Inflammatory macrophage treated with lipopolysaccharide for 1 hour (primary cell): ENCODE measurements around the gene SHISA9.

Experiments
- DNase-seq, 2 donors: peaks; one replicate each; pipeline ENCODE4 v3.0.0-alpha.2; 2020 to 2022

SHISA9 gene

DNA sequence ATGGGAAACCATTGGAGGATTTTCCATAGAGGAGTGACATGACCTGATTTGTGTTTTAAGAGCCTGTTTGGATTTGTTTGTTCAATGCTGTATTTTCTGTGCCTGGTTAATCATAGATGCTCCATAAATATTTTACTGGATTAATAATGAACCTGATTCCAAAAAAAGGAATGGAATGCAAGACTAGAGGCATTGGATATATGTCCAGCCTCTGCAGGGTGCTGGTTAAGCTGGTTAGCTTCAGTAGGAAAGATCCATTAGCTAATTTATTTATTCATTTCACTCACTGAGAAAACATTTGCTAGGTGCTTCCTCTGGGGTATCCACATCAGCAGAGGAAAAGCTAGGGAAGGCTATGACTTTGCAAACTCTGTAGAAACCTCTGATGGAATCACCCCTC, 57.7 kb downstream of the SHISA9 start:
- no peak for DNase-seq

DNA sequence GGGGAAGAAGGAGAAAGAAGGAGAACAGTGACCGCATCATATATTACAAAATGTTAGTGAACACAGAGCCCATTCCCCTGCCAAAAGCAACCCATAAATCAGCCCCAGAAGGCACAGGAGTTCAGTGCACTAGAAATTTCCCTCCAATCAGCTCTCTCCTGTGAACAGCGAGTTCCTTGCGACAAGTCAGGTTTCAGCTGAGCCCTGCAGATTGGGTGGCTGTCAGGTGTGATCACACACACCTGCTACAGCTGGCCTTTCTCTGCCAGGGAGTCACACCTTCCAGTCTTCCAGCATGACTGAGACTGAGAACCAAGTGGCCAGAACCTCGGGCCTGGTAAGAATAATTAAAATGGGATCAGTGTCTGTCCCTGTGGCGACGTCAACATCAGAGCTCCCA, 60.2 kb downstream of the SHISA9 start:
- DNase-seq = no peak

DNA sequence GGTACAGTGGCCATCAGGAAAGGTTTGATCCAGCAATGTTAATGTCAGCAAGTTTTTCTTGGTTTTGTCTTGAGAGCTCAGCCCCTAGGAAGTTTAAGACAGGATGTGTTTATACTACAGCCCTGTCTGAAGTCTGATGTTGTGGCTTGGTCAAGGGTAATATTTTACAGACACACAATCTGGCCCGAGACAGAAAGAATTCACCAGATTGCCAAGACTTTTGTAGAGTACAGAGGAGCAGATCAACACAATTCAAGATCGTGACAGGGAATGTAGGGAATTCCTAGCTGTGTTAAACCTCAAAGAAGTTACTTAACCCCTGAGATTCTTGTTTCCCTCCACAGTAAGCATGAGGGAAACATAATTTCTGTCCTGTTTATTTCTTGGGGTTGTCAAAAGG, 63.1 kb downstream of the SHISA9 start:
- DNase-seq = no peak

DNA sequence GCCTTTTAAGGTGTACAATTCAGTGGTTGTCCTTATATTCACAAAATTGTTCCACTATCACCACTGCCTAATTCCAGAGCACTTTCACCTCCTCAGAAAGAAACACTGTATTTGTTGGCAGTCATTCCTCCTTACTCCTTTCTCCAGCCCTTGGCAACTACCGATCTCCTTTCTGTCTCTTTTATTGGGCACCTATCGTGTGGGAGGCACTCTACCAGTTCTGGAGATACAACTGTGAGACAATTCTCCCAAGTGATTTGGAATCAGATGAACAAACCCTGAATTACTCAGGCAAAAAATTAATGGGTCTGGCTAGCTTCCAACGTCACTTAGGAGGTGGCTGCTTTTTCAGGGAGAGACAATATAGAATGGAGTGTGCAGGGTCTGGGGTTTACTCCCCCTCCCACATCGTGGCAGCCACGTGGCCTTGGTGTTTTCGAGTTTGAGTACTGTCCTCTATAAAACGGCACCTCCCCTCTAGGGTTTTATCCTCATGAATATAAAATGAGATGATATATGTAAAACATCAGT, 63.9 kb downstream of the SHISA9 start:
- no peak for DNase-seq

DNA sequence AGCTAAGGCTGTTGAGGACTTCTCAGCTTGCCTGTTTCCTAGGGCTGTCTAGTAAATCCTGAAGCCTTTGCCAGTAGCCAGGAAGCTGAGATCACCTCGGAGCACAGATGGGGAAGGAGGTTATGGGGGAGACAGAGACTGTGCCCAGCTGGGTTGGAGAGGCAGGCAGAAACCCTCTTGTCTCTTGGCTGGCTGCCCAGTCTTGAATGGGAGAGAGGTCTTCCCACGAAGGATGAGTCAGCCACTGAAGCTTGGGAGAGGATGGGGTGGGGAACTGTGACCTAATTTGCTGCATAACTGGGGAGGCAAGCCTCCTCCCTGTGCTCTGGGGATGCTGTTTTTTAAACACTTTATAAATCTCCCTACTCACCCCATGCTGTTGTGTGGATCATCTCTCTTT, 69.8 kb downstream of the SHISA9 start:
- peak in 1 of 2 donors; percentile 2 for DNase-seq

DNA sequence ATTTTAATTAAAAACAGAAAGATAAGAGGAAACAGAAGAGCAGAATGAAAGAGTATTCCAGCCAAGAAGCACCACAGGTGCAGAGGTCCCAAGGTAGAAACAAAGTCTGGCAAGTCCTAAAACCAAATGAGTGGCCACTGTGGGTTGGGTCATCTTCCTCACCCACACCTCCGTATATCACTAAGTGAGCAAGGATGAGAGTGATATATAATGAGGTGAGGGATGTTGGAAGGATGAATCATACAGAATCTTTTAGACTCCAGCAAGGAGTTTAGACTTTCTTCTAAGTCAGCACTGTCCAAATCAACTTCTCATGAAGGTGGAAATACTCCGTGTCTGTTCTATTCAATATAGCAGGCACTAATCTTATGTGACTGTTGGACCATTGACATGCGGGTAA, 70.8 kb downstream of the SHISA9 start:
- DNase-seq = no peak

DNA sequence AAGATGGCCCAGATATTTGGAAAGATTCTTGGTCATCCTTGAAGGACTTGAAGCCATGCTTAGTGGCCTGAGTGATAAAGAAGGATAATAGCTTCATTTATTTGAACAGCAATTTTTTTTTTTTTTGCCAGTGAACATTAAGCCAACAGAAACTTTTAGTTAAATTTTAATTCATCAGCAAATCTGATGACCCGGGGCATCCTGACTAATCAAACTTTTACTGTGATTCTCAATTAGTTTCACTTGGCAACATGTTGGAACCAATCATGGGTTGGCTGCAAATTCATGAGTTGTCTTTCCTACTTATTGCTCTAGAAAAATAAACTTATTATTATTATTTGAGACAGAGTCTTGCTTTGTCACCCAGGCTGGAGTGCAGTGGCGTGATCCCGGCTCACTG, 74.4 kb downstream of the SHISA9 start:
- no peak for DNase-seq

DNA sequence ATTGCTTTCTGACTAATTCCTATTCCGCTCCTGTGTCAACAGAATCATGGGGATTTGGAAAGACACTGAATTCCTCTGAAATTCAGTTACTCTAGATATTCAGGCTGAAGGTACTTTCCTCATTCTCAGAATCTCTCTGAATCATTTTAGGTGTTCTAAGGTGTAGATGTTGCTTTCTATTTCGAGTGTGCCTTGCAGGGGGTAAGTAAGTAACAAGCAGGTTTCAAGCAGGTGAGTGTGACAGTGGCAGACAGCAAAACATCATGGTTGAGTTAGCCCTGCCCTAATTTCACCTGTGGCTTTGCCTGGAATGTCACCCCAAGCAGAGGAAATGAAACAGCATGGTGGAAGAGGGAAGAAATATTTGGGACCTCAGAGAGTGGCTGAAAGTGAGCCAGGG, 75.1 kb downstream of the SHISA9 start:
- DNase-seq = no peak

DNA sequence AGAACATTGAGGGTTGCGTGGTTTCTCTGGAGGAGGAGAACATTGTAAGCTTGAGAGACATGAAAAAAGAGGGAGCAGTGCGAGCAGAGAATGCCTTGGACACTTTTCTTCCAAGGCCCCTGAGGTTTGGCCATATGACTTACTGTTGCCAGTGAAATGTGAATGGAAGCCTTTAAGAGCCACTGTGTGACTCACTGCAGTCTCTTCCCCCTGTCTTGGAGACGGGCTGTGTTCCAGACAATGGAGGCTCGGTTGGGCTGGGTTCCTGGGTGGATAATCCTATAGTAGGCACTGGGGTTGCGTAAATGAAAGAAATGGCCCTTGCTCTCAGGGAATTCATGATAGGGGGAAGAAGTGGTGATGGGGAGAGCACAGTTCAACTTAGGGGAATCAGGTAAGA, 75.5 kb downstream of the SHISA9 start:
- DNase-seq = no peak

DNA sequence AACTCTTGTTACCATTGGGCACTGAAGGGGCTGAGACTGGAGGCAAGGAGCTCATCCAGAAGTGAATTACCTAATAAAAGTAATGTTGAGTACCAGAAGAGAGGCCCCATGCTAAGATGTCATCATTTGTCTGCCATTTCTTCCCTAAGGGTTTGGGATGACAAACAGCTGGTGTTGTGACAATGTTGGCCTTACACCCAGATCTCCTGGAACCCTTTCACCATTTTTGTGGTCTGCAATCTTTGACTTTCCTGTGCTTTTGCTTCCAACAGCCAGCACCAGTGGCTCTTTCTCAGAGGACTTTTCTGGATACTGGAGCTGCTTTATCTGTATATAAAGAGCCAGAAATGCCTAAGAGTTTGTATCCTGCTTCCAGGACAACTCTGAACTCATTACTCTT, 84.1 kb downstream of the SHISA9 start:
- DNase-seq = no peak

DNA sequence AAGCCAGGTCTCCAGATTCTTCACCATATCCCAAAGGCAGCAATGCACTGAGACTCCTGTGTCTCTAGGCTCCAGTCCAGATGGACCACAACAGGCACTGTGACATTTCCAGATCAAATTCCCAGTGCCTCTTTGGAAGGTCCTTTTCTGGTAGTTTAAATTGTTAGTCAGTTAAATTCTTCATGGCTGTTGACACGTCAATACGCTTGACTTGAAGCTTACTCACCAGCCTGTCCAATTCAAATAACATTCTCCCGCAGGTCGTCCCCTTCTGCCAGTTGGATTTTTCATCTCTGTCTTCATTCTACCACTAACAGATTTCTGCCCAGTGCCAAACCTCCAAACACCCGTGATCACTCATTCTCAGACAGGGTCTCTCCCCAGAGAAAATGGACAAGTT, 86.7 kb downstream of the SHISA9 start:
- DNase-seq = no peak

DNA sequence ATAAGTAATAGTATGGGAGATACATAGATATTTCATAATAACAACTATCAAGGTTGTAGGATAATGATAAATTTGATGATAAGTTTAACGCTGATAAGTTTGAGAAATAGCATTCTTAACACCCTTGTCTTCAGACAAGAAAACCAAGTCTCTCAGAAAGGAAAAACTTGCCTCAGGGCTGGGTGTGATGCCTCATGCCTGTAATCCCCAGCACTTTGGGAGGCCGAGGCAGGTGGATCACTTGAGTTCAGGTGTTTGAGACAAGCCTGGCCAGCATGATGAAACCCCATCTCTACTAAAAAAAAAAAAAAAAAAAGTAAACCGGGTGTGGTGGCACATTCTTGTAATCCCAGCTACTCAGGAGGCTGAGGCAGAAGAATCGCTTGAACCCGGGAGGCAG, 90.7 kb downstream of the SHISA9 start:
- DNase-seq = no peak

DNA sequence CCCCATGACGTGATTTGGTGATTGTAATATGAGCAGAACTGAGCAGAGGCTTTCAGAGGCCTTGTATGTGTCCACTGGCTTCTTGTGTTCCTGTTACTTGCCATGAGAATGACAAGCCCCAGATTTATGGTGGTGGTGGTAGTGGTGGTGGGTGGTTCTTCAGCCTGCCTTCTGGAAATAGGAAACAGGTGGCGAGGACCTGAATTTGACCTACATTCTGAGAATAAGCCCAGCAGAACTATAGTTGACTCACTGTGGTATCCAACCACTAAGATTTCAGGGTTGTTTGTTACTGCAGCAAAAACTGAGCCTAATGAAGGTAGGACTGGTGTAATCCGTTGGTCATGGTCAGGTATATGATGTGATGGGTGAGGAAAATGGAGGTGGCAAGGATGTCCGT, 93.0 kb downstream of the SHISA9 start:
- DNase-seq = no peak

DNA sequence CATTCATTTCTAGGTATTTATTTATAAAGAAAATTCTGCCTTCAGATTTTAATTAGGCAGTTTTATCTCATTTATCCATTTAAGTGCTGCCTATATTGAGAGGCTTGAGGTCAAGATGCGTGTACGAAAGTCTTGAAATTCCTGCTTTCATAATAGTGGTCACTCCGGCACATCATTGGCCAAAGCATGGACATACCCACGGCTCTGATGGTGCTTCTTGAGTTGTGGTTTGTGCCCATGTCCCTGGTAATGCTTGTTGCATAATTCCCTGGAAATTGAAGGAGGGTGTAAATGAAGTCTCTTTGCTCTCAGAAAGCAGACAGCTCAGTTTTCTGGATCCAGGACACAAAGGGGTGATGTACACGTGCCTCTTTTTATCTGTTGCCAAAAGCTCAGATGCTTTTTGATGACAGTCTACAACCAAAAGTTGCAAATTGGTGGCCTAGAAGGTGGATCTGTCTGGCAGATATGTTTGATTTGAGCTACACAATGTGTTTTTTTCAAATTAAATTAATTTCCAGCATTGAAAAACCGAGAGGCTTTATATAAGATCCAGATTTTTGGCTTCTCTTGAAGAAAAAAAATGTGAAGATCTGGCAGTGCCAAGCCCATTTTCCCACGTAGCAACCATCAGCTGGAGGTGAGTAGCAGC, 94.4 kb downstream of the SHISA9 start:
- DNase-seq = no peak

DNA sequence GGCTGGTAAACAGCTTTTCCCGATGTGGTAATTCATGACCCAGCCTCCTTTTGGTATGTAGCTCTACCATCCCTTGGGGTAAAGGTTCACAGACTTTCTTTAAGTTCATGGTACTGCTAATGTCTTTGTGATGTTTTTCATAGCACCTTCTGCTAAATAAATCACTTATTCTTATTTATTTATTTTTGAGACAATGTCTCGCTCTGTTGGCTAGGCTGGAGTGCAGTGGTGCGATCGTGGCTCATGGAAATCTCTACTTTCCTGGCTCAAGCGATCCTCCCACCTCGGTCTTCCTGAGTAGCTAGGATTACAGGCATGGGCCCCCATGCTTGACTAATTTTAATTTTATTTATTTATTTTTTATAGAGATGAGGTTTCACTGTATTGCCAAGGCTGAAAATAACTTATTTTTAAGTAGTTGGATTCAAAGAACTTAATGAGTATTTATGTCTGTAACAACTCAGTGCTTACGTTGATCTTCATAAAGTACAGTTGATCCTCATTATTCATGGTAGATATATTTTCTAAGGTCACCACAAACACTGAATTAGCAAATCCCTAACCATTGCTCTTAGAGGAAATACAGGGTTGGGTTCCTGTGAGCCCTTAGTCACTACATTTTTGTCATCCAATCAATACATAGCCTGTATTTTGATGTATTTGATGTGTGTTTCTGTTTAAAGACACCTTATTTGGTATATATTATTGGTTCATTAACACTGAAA, 97.1 kb downstream of the SHISA9 start:
- DNase-seq = no peak

DNA sequence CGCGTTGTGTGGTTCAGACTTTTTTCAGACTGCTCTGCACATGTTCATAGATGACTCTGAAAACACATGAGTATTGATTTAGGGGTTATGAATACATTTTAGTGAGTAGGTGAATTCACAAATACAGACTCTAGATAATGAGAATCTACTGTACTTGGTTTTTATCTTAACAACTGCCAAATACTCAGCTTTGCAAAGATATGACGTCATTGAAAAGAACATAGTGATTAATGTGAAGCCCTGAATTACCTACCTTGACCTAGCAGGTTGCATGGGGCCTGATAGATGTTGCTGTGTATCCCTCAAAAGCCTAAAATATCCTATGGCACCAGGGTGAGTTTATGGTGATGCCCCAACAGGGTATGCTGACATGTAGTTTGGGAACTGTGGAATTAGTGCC, 98.0 kb downstream of the SHISA9 start:
- DNase-seq = no peak

DNA sequence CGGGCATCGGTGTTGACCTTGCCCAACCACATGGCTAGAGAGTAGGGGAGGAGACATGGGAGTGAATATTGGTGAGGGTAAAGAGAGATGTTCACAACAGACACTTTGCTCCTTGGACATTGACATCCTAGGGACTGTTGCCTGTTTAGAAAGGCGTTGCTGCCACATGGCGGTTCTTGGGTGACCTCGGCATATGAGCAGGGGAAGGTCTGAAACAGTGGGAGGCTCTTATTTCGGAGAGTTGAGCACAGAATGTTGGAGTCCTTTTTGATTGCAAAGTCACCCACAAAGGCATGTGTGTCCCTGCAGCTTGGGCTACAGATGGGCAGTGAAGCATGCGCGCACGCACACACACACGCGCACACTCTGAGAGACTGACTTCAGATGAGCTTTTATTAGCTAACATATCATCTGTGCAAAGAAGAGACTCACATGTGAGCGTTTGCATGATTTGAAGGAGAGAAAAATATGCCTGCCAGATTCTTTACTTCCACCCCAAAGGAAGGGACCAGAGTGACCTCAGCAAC, 104.4 kb downstream of the SHISA9 start:
- DNase-seq = no peak

DNA sequence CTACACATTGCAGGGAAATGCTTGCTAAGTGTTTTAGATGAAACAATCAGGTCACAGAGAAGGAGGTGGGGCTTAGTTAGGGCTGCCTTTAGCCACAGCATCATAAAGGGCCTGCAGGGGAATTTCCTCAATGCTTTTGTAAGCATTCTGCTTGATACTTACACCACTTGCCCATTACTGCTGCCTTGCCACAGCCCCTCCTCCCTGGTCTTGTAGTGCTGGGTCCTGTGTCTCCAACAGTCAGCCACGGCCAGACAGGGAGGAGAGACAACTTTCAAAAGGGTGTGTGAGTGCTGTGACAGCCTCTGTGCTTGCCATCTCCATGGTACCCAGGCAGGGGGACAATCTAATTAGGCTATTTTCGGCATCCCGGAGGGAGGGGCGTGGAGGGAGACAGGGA, 111.2 kb downstream of the SHISA9 start:
- DNase-seq = no peak

DNA sequence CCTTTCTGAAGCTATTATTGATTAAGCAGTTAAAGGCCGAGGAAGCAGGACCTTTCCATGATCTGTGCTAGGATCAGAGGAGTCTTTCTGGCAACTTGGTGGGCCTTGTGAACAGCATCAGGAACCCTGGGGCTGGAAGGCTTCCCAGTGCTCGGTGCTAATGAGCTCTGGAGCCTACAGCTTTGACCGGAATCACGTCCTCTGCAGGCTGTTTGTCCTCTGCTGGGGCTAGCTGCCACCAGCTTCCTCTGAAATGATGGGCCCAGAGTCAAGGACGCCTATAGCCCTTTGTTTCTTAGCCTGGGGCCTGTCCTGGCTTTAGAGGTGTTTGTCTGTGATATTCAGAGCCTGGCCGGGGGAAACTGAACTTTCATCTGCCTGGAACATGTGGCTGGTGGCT, 111.6 kb downstream of the SHISA9 start:
- no peak for DNase-seq

DNA sequence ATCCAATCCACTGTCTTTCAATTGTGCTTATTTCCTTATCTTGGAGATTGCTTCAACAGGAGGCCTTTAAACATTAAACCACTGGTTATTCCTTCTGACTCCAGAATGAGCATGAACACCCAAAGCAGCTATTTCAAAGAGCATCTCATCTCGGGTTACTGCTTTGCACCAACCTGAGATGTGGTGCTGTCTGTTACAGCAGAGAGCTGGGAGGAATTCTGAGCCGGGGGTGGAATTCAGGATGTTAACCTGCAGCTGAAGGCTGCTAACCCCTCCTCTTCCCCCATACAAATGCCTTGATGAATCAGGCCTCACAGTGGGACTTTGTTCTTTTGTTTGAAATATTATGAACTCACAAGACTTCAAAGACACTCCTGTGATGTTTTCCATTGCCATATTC, 113.1 kb downstream of the SHISA9 start:
- DNase-seq = no peak

DNA sequence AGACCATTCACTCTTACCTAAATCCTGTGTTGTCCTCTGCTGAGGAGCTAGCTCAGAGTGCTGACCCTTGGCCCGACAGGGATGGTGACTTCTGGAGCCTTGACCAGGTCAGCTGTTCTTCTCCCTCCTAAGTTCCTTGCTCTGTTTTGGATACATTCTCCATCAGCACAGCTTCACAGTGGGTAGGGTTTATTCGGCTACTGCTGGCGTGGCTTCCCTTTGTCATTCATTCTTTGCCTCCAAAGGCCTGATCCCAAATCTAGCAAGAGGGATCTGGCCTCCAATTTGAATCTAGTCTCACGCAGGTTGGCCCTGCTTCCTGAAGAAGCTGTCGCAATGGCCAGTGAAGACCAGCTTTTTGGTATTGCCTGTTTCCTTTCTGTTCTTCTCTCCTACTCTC, 116.6 kb downstream of the SHISA9 start:
- no peak for DNase-seq

DNA sequence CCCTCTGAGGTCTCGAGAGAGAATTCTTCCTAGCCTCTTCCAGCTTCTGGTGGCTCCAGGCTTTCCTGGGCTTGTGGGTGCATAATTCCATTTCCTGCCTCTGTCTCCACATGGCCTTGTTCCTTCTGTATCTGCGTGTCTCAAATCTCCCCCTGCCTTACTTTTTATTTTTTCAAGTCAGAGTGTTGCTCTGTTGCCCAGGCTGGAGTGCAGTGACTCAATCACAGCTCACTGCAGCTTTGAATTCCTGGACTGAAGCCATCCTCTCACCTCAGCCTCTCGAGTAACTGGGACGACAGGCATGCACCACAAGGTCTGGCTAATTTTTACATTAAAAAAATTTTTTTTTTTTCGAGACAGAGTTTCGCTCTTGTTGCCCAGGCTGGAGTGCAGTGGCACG, 120.6 kb downstream of the SHISA9 start:
- DNase-seq = no peak

DNA sequence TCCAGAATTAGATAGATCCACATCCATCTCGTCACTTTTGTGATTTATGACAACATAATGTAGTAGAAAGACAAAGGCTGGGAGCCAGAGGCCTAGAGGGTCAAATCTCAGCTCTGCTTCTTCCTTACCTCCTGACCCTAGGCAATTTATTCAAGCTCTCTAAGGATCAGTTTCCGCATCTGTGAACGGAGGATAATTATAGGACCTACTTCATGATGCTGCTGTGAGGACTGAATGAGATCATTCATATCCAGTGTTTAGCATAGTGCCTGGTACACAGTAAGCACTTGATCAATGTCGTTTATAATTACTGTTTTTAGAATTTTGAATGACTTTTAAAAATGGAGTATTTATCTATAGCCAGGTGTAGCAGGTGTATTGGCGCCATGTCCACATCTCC, 128.4 kb downstream of the SHISA9 start:
- no peak for DNase-seq

DNA sequence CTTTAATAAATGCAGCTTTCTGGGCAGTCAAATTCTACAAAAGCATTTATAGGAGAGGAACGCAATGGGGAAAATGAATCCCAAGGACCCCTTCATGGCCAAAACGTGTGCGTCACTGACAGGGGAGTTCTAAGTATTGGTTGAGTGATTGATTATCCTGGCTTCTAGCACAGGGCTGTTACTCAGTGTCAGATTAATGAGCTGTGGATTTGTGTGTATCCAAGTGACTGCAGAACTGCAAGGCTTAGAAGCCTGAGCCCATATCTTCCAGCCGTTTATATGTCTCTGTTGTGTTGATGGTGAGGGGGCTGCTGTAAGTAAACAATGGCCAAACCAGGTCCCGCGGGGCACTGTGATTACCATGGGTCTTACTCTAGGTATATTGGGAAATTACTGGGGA, 129.4 kb downstream of the SHISA9 start:
- no peak for DNase-seq

DNA sequence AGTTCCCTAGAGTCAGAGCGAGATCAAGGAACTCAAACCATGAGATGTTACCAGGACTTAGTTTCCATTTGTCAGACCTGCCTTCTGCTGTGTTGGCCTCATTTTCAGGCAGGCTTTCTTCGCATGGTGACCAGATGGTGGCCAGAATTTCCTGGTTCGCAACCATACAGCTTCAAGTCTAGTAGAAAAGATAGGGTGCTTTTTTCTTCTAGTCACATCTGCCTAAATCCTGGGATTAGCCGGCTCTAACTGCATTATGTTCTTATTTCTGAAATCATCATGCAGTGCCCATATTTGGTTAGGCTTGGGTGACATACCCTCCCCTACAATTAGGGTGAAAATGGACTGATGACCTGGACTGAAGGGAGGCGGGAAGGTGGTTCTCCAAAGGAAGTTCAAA, 131.5 kb downstream of the SHISA9 start:
- DNase-seq = no peak
